ENCODE results near the gene HSD17B1. TPM values are rescaled to one million over a fixed set of nuclear protein-coding genes. Genes with fewer than 3 reads are reported as not detected.

HSD17B1 gene
- total and polyA plus RNA-seq, 2 of the 13 experiments (the other 11 are each of a cell fraction or from before 2014, with no cell fraction given) = 0.54 to 0.93 TPM

- TF ChIP-seq ZMYM2 (CRISPR knock-in tag; IDR thresholded peaks at IDR 0.05) (peak; percentile 43; the same call in 1 of the 2 replicates), ZMYM3 (CRISPR knock-in tag; IDR thresholded peaks at IDR 0.05) (0 out of 2 replicates have a peak, but pooled peaks have one; percentile 46), ZKSCAN8 (CRISPR knock-in tag; IDR thresholded peaks at IDR 0.05; ENCODE audit: borderline replicate concordance) (no peak), CEBPG (CRISPR knock-in tag; IDR thresholded peaks at IDR 0.05) (no peak), SOX13 (IDR thresholded peaks at IDR 0.05) (no peak), SOX13 (CRISPR knock-in tag; conservative IDR thresholded peaks at IDR 0.05 in 1 of 2, IDR thresholded peaks at IDR 0.05 in 1 of 2) (peak in 1 of 2 experiments; percentile 51; a peak in 1 of 4 replicates), SRSF4 (IDR thresholded peaks at IDR 0.05; ENCODE audit: low read depth, low read length, poor library complexity, severe bottlenecking) (no peak), ZNF766 (CRISPR knock-in tag; IDR thresholded peaks at IDR 0.05; ENCODE audit: borderline replicate concordance) (peak; percentile 26; the same call in 1 of the 2 replicates), ATF6 (CRISPR knock-in tag; conservative IDR thresholded peaks at IDR 0.05) (no peak), KDM5A (IDR thresholded peaks at IDR 0.05; ENCODE audit: borderline replicate concordance, low read length) (no peak), ZNF792 (CRISPR knock-in tag; IDR thresholded peaks at IDR 0.05) (no peak), ZSCAN9 (CRISPR knock-in tag; IDR thresholded peaks at IDR 0.05; ENCODE audit: borderline replicate concordance) (no peak), RBAK (CRISPR knock-in tag; IDR thresholded peaks at IDR 0.05) (peak; percentile 45; the same call in 1 of the 2 replicates), ZFP36L2 (CRISPR knock-in tag; IDR thresholded peaks at IDR 0.05) (no peak), TCF12 (IDR thresholded peaks at IDR 0.05) (no peak), TCF12 (CRISPR knock-in tag; IDR thresholded peaks at IDR 0.05) (0 out of 2 replicates have a peak, but pooled peaks have one; percentile 3), BATF2 (CRISPR knock-in tag; IDR thresholded peaks at IDR 0.05) (no peak)
- TF ChIP-seq, protein P1, sequence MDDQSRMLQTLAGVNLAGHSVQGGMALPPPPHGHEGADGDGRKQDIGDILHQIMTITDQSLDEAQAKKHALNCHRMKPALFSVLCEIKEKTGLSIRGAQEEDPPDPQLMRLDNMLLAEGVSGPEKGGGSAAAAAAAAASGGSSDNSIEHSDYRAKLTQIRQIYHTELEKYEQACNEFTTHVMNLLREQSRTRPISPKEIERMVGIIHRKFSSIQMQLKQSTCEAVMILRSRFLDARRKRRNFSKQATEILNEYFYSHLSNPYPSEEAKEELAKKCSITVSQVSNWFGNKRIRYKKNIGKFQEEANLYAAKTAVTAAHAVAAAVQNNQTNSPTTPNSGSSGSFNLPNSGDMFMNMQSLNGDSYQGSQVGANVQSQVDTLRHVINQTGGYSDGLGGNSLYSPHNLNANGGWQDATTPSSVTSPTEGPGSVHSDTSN (CRISPR knock-in tag; IDR thresholded peaks at IDR 0.05; ENCODE audit: borderline replicate concordance) = no peak
- TF ChIP-seq, protein P2, sequence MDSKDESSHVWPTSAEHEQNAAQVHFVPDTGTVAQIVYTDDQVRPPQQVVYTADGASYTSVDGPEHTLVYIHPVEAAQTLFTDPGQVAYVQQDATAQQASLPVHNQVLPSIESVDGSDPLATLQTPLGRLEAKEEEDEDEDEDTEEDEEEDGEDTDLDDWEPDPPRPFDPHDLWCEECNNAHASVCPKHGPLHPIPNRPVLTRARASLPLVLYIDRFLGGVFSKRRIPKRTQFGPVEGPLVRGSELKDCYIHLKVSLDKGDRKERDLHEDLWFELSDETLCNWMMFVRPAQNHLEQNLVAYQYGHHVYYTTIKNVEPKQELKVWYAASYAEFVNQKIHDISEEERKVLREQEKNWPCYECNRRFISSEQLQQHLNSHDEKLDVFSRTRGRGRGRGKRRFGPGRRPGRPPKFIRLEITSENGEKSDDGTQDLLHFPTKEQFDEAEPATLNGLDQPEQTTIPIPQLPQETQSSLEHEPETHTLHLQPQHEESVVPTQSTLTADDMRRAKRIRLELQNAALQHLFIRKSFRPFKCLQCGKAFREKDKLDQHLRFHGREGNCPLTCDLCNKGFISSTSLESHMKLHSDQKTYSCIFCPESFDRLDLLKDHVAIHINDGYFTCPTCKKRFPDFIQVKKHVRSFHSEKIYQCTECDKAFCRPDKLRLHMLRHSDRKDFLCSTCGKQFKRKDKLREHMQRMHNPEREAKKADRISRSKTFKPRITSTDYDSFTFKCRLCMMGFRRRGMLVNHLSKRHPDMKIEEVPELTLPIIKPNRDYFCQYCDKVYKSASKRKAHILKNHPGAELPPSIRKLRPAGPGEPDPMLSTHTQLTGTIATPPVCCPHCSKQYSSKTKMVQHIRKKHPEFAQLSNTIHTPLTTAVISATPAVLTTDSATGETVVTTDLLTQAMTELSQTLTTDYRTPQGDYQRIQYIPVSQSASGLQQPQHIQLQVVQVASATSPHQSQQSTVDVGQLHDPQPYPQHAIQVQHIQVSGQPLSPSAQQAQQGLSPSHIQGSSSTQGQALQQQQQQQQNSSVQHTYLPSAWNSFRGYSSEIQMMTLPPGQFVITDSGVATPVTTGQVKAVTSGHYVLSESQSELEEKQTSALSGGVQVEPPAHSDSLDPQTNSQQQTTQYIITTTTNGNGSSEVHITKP (CRISPR knock-in tag; IDR thresholded peaks at IDR 0.05; ENCODE audit: low read depth) = no peak
- TF ChIP-seq, protein P3, sequence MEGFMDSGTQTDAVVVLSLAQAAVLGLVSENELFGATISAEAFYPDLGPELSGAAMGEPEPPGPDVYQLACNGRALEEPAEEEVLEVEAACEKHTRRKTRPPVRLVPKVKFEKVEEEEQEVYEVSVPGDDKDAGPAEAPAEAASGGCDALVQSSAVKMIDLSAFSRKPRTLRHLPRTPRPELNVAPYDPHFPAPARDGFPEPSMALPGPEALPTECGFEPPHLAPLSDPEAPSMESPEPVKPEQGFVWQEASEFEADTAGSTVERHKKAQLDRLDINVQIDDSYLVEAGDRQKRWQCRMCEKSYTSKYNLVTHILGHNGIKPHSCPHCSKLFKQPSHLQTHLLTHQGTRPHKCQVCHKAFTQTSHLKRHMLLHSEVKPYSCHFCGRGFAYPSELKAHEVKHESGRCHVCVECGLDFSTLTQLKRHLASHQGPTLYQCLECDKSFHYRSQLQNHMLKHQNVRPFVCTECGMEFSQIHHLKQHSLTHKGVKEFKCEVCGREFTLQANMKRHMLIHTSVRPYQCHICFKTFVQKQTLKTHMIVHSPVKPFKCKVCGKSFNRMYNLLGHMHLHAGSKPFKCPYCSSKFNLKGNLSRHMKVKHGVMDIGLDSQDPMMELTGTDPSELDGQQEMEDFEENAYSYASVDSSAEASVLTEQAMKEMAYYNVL (CRISPR knock-in tag; IDR thresholded peaks at IDR 0.05; ENCODE audit: borderline replicate concordance) = 0 out of 2 replicates have a peak, but pooled peaks have one; percentile 5
Measured at GRCh38 chr17:42566215-42566882, 13.6 kb downstream of the HSD17B1 start (continued).
